K562 (cell line): Measurements from ENCODE around the gene MAN1A1. TPM values are rescaled to one million over a fixed set of nuclear protein-coding genes. Genes with fewer than 3 reads are reported as not detected.

ENCODE experiments used
- EZH2 ChIP-seq: IDR thresholded peaks from 2 replicates; pipeline ENCODE4 v1.6.1; 2012; ENCODE audit warnings: low read depth, mild to moderate bottlenecking, inconsistent platforms, low read length, borderline replicate concordance
- MTA2 ChIP-seq: fragments of 450-650 bp; IDR thresholded peaks from 2 replicates; pipeline ENCODE4 v1.6.1; 2016; ENCODE audit warnings: low read depth
- NCOR1 ChIP-seq: fragments of 450-650 bp; IDR thresholded peaks from 2 replicates; pipeline ENCODE4 v1.6.1; 2016; ENCODE audit warnings: mild to moderate bottlenecking, moderate library complexity
- PBX2 ChIP-seq, 2 experiments: IDR thresholded peaks in 1 of 2; conservative IDR thresholded peaks in 1 of 2; 2 replicates each; pipeline ENCODE4 v1.6.1; 2016; ENCODE audit warnings: low read depth in 2 of 2, mild to moderate bottlenecking in 1 of 2, missing compliant biosample characterization in 1 of 2, missing genetic modification characterization in 1 of 2, moderate library complexity in 1 of 2
- RBM34 ChIP-seq: fragments of 200-400 bp; formaldehyde crosslinking; IDR thresholded peaks from 2 replicates; pipeline ENCODE4 v1.6.1; 2018; ENCODE audit warnings: low read length, borderline replicate concordance; ENCODE audit not compliant: insufficient read depth
- SREBF2 ChIP-seq: sonication (generic); formaldehyde crosslinking; IDR thresholded peaks from 2 replicates; pipeline ENCODE4 v1.4.0; 2020; ENCODE audit warnings: mild to moderate bottlenecking, missing genetic modification reagents
- TRIM28 ChIP-seq: fragments of 450-650 bp; IDR thresholded peaks from 2 replicates; pipeline ENCODE4 v1.6.1; 2017
- polyA plus RNA-seq, 8 experiments: library from polyadenylated mRNA; depleted of rRNA in 4 of 8; stranded (reverse) in 5 of 8; unstranded in 3 of 8; fragments of >200 nt; fragmentation: Nextera tagmentation in 2 of 8; fragmentation: Illumina TruSeq in 1 of 8; extraction: Ambion mirVana in 2 of 8; extraction: Trizol in 1 of 8; gene quantifications; 2 replicates each; pipeline versions ENCODE4 v1.2.1 to v1.2.3, GENCODE V29; 2011 to 2014; ENCODE audit warnings: inconsistent platforms in 1 of 8, missing spikeins in 1 of 8
- total RNA-seq, 7 experiments: library from RNA; depleted of rRNA in 6 of 7; stranded (reverse); fragments of >200 nt in 6 of 7; fragmentation: Illumina TruSeq in 2 of 7; extraction: Trizol in 2 of 7; gene quantifications; 2 replicates each; pipeline versions ENCODE4 v1.2.1 to v1.2.3, GENCODE V29; 2011 to 2021; ENCODE audit warnings: low replicate concordance in 1 of 7
- TF ChIP-seq, protein P1 (sequence below): fragments of 250-450 bp; sonication (Bioruptor Pico); IDR thresholded peaks from 2 replicates; pipeline ENCODE4 v1.4.0; 2020
- TF ChIP-seq, protein P2 (sequence below): fragments of 450-650 bp; IDR thresholded peaks from 2 replicates; pipeline ENCODE4 v1.6.1; 2017; ENCODE audit warnings: antibody characterized with exemption

Gene MAN1A1
- total and polyA plus RNA-seq, 9 of the 15 experiments (the other 6 are each of a cell fraction or from before 2014, with no cell fraction given), result 24.5 to 78.4 (median 59.7) TPM

GRCh38 chr6:119170447-119171087 lies 179.0 kb downstream of the MAN1A1 start (continued):
- TF ChIP-seq, protein P1, sequence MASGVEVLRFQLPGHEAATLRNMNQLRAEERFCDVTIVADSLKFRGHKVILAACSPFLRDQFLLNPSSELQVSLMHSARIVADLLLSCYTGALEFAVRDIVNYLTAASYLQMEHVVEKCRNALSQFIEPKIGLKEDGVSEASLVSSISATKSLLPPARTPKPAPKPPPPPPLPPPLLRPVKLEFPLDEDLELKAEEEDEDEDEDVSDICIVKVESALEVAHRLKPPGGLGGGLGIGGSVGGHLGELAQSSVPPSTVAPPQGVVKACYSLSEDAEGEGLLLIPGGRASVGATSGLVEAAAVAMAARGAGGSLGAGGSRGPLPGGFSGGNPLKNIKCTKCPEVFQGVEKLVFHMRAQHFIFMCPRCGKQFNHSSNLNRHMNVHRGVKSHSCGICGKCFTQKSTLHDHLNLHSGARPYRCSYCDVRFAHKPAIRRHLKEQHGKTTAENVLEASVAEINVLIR (CRISPR knock-in tag), result no peak
- no peak for TF ChIP-seq SREBF2
- TF ChIP-seq RBM34, result no peak
- TF ChIP-seq MTA2, result peak; percentile 37; the same call in 1 of the 2 replicates
- no peak for TF ChIP-seq PBX2 (CRISPR knock-in tag; IDR thresholded peaks at IDR 0.05; ENCODE audit: low read depth)
- TF ChIP-seq PBX2 (tag; conservative IDR thresholded peaks at IDR 0.05; ENCODE audit: low read depth), result peak; percentile 97
- TF ChIP-seq TRIM28, result no peak
- TF ChIP-seq EZH2, result no peak
- TF ChIP-seq, protein P2, sequence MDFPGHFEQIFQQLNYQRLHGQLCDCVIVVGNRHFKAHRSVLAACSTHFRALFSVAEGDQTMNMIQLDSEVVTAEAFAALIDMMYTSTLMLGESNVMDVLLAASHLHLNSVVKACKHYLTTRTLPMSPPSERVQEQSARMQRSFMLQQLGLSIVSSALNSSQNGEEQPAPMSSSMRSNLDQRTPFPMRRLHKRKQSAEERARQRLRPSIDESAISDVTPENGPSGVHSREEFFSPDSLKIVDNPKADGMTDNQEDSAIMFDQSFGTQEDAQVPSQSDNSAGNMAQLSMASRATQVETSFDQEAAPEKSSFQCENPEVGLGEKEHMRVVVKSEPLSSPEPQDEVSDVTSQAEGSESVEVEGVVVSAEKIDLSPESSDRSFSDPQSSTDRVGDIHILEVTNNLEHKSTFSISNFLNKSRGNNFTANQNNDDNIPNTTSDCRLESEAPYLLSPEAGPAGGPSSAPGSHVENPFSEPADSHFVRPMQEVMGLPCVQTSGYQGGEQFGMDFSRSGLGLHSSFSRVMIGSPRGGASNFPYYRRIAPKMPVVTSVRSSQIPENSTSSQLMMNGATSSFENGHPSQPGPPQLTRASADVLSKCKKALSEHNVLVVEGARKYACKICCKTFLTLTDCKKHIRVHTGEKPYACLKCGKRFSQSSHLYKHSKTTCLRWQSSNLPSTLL, result no peak
- peak; percentile 38 for TF ChIP-seq NCOR1
